SK-N-SH (cell line): ENCODE results near the gene LIN37. TPM values are rescaled to one million over a fixed set of nuclear protein-coding genes. Genes with fewer than 3 reads are reported as not detected.

Source experiments
- CTCF ChIA-PET: fragments of 300-600, 350-600 bp; formaldehyde crosslinking; extraction: SDS; loops from one replicate; lab custom pipeline; 2021; lab: Yijun Ruan, JAX
- POLR2A ChIA-PET: fragments of 350-600 bp; sonication (Branson Sonifier 250); formaldehyde crosslinking; extraction: SDS; loops from one replicate; lab custom pipeline; 2020; ENCODE audit warnings: antibody characterized with exemption, inconsistent platforms; lab: Yijun Ruan, JAX
- DNase-seq: peaks from one replicate; pipeline ENCODE4 v3.0.0; 2012
- H2AFZ ChIP-seq: fragments of 200-600 bp; sonication (generic); 2 replicates; pipeline ENCODE4 v1.8.1; 2016; ENCODE audit warnings: antibody characterized with exemption, mild to moderate bottlenecking, low read depth
- H3F3A ChIP-seq: fragments of 200-600 bp; sonication (generic); replicated peaks from 2 replicates; pipeline ENCODE3; 2016; ENCODE audit warnings: antibody characterized with exemption, mild to moderate bottlenecking; ENCODE audit not compliant: insufficient read depth
- H3K27ac ChIP-seq, 2 experiments: fragments of 200-500 bp in 1 of 2; fragments of 200-600 bp in 1 of 2; sonication (Bioruptor generic) in 1 of 2; sonication (generic), shearing (Covaris generic) in 1 of 2; 2 replicates each; pipeline versions ENCODE4 v1.5.1 to v1.6.1; 2014 to 2016; ENCODE audit warnings: low read depth in 2 of 2, inconsistent platforms in 1 of 2, low read length in 1 of 2, mild to moderate bottlenecking in 1 of 2, mixed read lengths in 1 of 2
- H3K27me3 ChIP-seq: fragments of 200-600 bp; sonication (generic), shearing (Covaris generic); 2 replicates; pipeline ENCODE4 v1.6.1; 2016; ENCODE audit warnings: mixed run types; ENCODE audit not compliant: insufficient read depth
- H3K36me3 ChIP-seq, 2 experiments: fragments of 200-500 bp in 1 of 2; fragments of 200-600 bp in 1 of 2; sonication (Bioruptor generic) in 1 of 2; sonication (generic) in 1 of 2; replicated peaks in 1 of 2; 2 replicates each; pipeline versions ENCODE3 to v1.5.1; 2014 to 2016; ENCODE audit warnings: low read length in 1 of 2, mild to moderate bottlenecking in 1 of 2; ENCODE audit not compliant: insufficient read depth in 2 of 2, control insufficient read depth in 1 of 2
- H3K4me1 ChIP-seq, 2 experiments: fragments of 200-500 bp in 1 of 2; fragments of 200-600 bp in 1 of 2; sonication (Bioruptor generic) in 1 of 2; sonication (generic), shearing (Covaris generic) in 1 of 2; 2 replicates each; pipeline versions ENCODE4 v1.5.1 to v1.6.1; 2014 to 2016; ENCODE audit warnings: low read depth in 1 of 2, low read length in 1 of 2, mixed run types in 1 of 2; ENCODE audit not compliant: insufficient read depth in 2 of 2, control insufficient read depth in 1 of 2
- H3K4me2 ChIP-seq: fragments of 200-600 bp; sonication (generic), shearing (Covaris generic); 2 replicates; pipeline ENCODE4 v1.6.1; 2017; ENCODE audit warnings: mixed run types
- H3K4me3 ChIP-seq, 2 experiments: fragments of 200-500 bp in 1 of 2; fragments of 200-600 bp in 1 of 2; sonication (Bioruptor generic) in 1 of 2; sonication (generic), shearing (Covaris generic) in 1 of 2; 2 replicates each; pipeline versions ENCODE4 v1.5.1 to v1.8.1; 2014 to 2016; ENCODE audit warnings: low read depth in 2 of 2, inconsistent platforms in 1 of 2, low read length in 1 of 2, mild to moderate bottlenecking in 1 of 2, mixed read lengths in 1 of 2, moderate library complexity in 1 of 2
- H3K79me2 ChIP-seq: fragments of 200-600 bp; sonication (generic); 2 replicates; pipeline ENCODE4 v1.8.1; 2017; ENCODE audit warnings: mild to moderate bottlenecking; ENCODE audit not compliant: insufficient read depth
- H3K9ac ChIP-seq: fragments of 200-600 bp; sonication (generic); 2 replicates; pipeline ENCODE4 v1.6.1; 2017; ENCODE audit warnings: mixed run types
- H3K9me2 ChIP-seq: fragments of 200-600 bp; sonication (generic); 2 replicates; pipeline ENCODE4 v1.6.1; 2017; ENCODE audit warnings: mixed run types
- H3K9me3 ChIP-seq: fragments of 200-600 bp; sonication (generic); 2 replicates; pipeline ENCODE4 v1.6.1; 2017; ENCODE audit warnings: mixed run types, mild to moderate bottlenecking, moderate library complexity
- H4K20me1 ChIP-seq: fragments of 200-600 bp; sonication (generic); 2 replicates; pipeline ENCODE4 v1.6.1; 2017; ENCODE audit warnings: mild to moderate bottlenecking, mixed run types; ENCODE audit not compliant: insufficient read depth
- EZH2phosphoT487 ChIP-seq: fragments of 200-600 bp; sonication (generic); IDR thresholded peaks from 2 replicates; pipeline ENCODE4 v1.6.1; 2017; ENCODE audit warnings: low read depth, mixed run types, mild to moderate bottlenecking, antibody characterized with exemption, moderate library complexity, borderline replicate concordance
- FOSL2 ChIP-seq: IDR thresholded peaks from 2 replicates; pipeline ENCODE4 v1.4.0; 2012; ENCODE audit warnings: low read depth, mild to moderate bottlenecking, moderate library complexity, borderline replicate concordance
- FOXJ3 ChIP-seq: sonication (generic); formaldehyde crosslinking; IDR thresholded peaks from 2 replicates; pipeline ENCODE4 v1.5.1; 2020; ENCODE audit warnings: mild to moderate bottlenecking, missing genetic modification reagents
- IRF3 ChIP-seq: fragments of 150-350 bp; IDR thresholded peaks from 2 replicates; pipeline ENCODE4 v1.6.1; 2016; ENCODE audit warnings: mild to moderate bottlenecking, low read depth, low read length
- NRF1 ChIP-seq: IDR thresholded peaks from 2 replicates; pipeline ENCODE4 v1.6.1; 2012; ENCODE audit warnings: low read depth, mild to moderate bottlenecking, low read length
- SIN3A ChIP-seq: IDR thresholded peaks from 2 replicates; pipeline ENCODE4 v1.6.1; 2012; ENCODE audit warnings: low read depth, mild to moderate bottlenecking, low read length, moderate library complexity, borderline replicate concordance
- TAF1 ChIP-seq: IDR thresholded peaks from 2 replicates; pipeline ENCODE4 v1.6.1; 2012; ENCODE audit warnings: low read depth, mild to moderate bottlenecking, low read length, moderate library complexity, borderline replicate concordance
- TCF12 ChIP-seq: IDR thresholded peaks from 2 replicates; pipeline ENCODE4 v1.4.0; 2012
- TEAD4 ChIP-seq: IDR thresholded peaks from 2 replicates; pipeline ENCODE4 v1.4.0; 2012; ENCODE audit warnings: mild to moderate bottlenecking, borderline replicate concordance; ENCODE audit not compliant: insufficient read depth
- USF2 ChIP-seq: fragments of 150-350 bp; IDR thresholded peaks from 2 replicates; pipeline ENCODE4 v1.6.1; 2017; ENCODE audit warnings: antibody characterized with exemption, low read length, low read depth, borderline replicate concordance
- WGBS: methylation state at CpG from one replicate; pipeline ENCODE4 v1.1.6; 2017; ENCODE audit warnings: low lambda C conversion rate; 5-methylcytosine and 5-hydroxymethylcytosine counted together
- polyA plus RNA-seq, 3 experiments: library from polyadenylated mRNA; depleted of rRNA; stranded (reverse); fragments of >200 nt; gene quantifications; 2 replicates each; pipeline ENCODE4 v1.2.3, GENCODE V29; 2012
- TF ChIP-seq, protein P1 (sequence below): IDR thresholded peaks from 2 replicates; pipeline ENCODE4 v1.6.1; 2012; ENCODE audit warnings: mild to moderate bottlenecking, low read depth, low read length, moderate library complexity

Gene LIN37
- polyA plus RNA-seq, 1 of the 3 experiments (the other 2 are of a cell fraction), result 21.1 TPM

GRCh38 chr19:35787227-35787799 is 38.9 kb downstream of the LIN37 start:
- ChIA-PET POLR2A (no interaction called here), CTCF (interaction anchor here (1.9 kb wide), 1 partner anchor 32 kb away, joined by 6 read pairs; no protein-coding TSS in a partner anchor)
- Histone ChIP-seq H3K36me3 (peaks cover 0 to 5% of the 10 kb centered on the region in 2 experiments), H3K4me1 (no peaks in the 10 kb centered on the region), H2AFZ (no peak overlapping the region), H3K9me2 (no peaks in the 10 kb centered on the region), H3K27ac (no peak overlapping the region; a peak in 1 of 4 replicates), H3K27me3 (no peaks in the 10 kb centered on the region), H4K20me1 (no peaks in the 10 kb centered on the region), H3K4me2 (no peak overlapping the region), H3F3A (no peaks in the 10 kb centered on the region), H3K9me3 (no peaks in the 10 kb centered on the region), H3K4me3 (no peak overlapping the region), H3K79me2 (no peaks in the 10 kb centered on the region), H3K9ac (no peak overlapping the region)
- 93% methylated on average over 11 of the region's 15 CpGs for WGBS
- no peak for TF ChIP-seq USF2
- TF ChIP-seq, protein P1, sequence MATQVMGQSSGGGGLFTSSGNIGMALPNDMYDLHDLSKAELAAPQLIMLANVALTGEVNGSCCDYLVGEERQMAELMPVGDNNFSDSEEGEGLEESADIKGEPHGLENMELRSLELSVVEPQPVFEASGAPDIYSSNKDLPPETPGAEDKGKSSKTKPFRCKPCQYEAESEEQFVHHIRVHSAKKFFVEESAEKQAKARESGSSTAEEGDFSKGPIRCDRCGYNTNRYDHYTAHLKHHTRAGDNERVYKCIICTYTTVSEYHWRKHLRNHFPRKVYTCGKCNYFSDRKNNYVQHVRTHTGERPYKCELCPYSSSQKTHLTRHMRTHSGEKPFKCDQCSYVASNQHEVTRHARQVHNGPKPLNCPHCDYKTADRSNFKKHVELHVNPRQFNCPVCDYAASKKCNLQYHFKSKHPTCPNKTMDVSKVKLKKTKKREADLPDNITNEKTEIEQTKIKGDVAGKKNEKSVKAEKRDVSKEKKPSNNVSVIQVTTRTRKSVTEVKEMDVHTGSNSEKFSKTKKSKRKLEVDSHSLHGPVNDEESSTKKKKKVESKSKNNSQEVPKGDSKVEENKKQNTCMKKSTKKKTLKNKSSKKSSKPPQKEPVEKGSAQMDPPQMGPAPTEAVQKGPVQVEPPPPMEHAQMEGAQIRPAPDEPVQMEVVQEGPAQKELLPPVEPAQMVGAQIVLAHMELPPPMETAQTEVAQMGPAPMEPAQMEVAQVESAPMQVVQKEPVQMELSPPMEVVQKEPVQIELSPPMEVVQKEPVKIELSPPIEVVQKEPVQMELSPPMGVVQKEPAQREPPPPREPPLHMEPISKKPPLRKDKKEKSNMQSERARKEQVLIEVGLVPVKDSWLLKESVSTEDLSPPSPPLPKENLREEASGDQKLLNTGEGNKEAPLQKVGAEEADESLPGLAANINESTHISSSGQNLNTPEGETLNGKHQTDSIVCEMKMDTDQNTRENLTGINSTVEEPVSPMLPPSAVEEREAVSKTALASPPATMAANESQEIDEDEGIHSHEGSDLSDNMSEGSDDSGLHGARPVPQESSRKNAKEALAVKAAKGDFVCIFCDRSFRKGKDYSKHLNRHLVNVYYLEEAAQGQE, result no peak
- no peak for TF ChIP-seq FOSL2
- TF ChIP-seq TCF12, result no peak
- TF ChIP-seq NRF1, result no peak
- TF ChIP-seq IRF3, result no peak
- no peak for TF ChIP-seq FOXJ3 (CRISPR knock-in tag)
- no peak for TF ChIP-seq TEAD4
- TF ChIP-seq EZH2phosphoT487, result no peak
- TF ChIP-seq SIN3A, result no peak
- no peak for TF ChIP-seq TAF1
- DNase-seq, result no peak
